Measurements from ENCODE around the gene CENPS. TPM values are rescaled to one million over a fixed set of nuclear protein-coding genes. Genes with fewer than 3 reads are reported as not detected.

CENPS gene
- total RNA-seq = 10 to 100 TPM; 18.3 to 21.9 TPM

DNA sequence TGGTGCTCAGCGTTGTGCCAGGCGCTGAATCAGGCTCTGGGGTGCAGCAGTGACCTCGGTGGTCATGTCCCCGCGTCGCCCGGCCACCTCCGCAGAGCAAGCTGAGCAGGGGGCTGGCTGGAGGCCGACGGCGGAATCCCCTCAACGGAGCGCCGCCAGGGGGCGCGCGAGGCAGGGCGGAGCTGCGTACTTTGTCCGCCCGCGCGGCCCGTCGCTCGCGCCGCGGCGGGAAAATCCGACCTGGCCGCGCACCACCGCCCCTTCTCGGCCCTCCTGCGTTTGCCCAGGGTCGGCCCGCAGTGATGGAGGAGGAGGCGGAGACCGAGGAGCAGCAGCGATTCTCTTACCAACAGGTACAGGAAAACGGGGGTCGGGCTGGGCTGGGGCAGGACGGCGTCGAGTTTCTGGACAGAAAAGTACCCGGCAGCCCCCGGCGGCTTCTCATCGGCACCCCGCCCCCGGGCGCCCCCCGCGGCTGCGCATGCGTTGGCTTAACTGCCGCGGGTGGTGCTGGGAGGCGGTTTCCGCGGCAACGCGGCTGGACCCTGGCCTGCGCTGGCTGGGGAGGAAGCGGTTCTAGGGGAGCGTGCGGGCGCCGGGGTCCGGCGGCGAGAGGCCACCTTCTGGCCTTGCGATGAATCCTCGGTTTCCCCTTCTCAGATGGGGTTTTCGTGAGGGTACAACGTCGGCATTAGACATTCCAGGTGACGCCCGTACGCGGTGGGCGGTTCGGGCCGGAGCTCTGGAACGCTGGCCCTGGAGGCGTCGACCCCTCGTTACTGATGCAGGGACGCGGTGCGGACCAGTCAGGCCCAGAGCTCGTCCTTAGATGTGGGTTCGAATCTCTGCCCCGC lies at the start of gene CENPS:
Gene CENPS, plus strand, starts transcription at position 218 of the 854 bp plus-strand sequence. Its CDS starts 85 bp downstream, at position 303.
- Mint-ChIP-seq H3K27me3 (ENCODE audit: low read depth) (no peaks in the 10 kb centered on the region), H3K27ac (peak within 1 kb of the TSS; percentile 95), H3K4me1 (ENCODE audit: low read depth) (peaks cover 27% of the 10 kb centered on the region), H3K9me3 (ENCODE audit: insufficient read depth) (no peaks in the 10 kb centered on the region), H3K4me3 (peak within 1 kb of the TSS; percentile 93), H3K36me3 (ENCODE audit: low read depth) (no peaks in the 10 kb centered on the region)
- POLR2A ChIA-PET = interaction anchor here (0.6 to 2.7 kb wide), 9 partner anchors 15 to 220 kb away, joined by 3 to 14 read pairs (median 3); partner anchors contain the start of genes KIF1B and PEX14
- CTCF ChIA-PET = interaction anchor here (0.6 to 4.0 kb wide), 34 partner anchors 12 to 487 kb away, joined by 3 to 127 read pairs (median 4); partner anchors contain the start of genes DFFA, KIF1B, LZIC and NMNAT1
- DNase-seq (peak; percentile 93), ATAC-seq (peak; percentile 89)

GRCh38 chr1:10380594-10381275 lies 49.5 kb upstream of the CENPS start:
- Mint-ChIP-seq H3K4me1 (ENCODE audit: low read depth) (no peaks in the 10 kb centered on the region), H3K4me3 (no peak overlapping the region), H3K27ac (no peak overlapping the region), H3K9me3 (ENCODE audit: insufficient read depth) (no peaks in the 10 kb centered on the region), H3K36me3 (ENCODE audit: low read depth) (no peaks in the 10 kb centered on the region), H3K27me3 (ENCODE audit: low read depth) (no peaks in the 10 kb centered on the region)
- DNase-seq = no peak
- POLR2A ChIA-PET = no interaction called here
- CTCF ChIA-PET = interaction anchor here (1.0 to 1.4 kb wide), 3 partner anchors 43 to 171 kb away, joined by 3 to 13 read pairs (median 5); partner anchors contain the start of genes CENPS and KIF1B
- ATAC-seq = no peak

GRCh38 chr1:10383630-10384029 lies 46.6 kb upstream of the CENPS start:
- Mint-ChIP-seq H3K27ac (no peak overlapping the region), H3K4me1 (ENCODE audit: low read depth) (no peaks in the 10 kb centered on the region), H3K9me3 (ENCODE audit: insufficient read depth) (no peaks in the 10 kb centered on the region), H3K27me3 (ENCODE audit: low read depth) (no peaks in the 10 kb centered on the region), H3K4me3 (no peak overlapping the region), H3K36me3 (ENCODE audit: low read depth) (no peaks in the 10 kb centered on the region)
- POLR2A ChIA-PET = no interaction called here
- no peak for DNase-seq
- CTCF ChIA-PET = interaction anchor here (1.2 kb wide), 1 partner anchor 46 kb away, joined by 3 read pairs; the partner anchor contains the start of gene CENPS
- ATAC-seq = no peak

- no peak for DNase-seq
- Mint-ChIP-seq H3K9me3 (ENCODE audit: insufficient read depth) (no peaks in the 10 kb centered on the region), H3K27me3 (ENCODE audit: low read depth) (no peaks in the 10 kb centered on the region)
Measured at GRCh38 chr1:10384219-10384618, 46.0 kb upstream of the CENPS start.

GRCh38 chr1:10386761-10387676 lies 43.2 kb upstream of the CENPS start:
- H3K9me3 Mint-ChIP-seq (ENCODE audit: insufficient read depth) = no peaks in the 10 kb centered on the region
- H3K27me3 Mint-ChIP-seq (ENCODE audit: low read depth) = no peaks in the 10 kb centered on the region
- no peak overlapping the region for H3K27ac Mint-ChIP-seq
- ATAC-seq = no peak
- H3K36me3 Mint-ChIP-seq (ENCODE audit: low read depth) = no peaks in the 10 kb centered on the region
- DNase-seq = no peak
- ChIA-PET POLR2A (no interaction called here), CTCF (interaction anchor here (1.5 to 1.6 kb wide), 2 partner anchors 9 to 28 kb away, joined by 3 to 7 read pairs; no protein-coding TSS in a partner anchor)
- no peaks in the 10 kb centered on the region for H3K4me1 Mint-ChIP-seq (ENCODE audit: low read depth)
- no peak overlapping the region for H3K4me3 Mint-ChIP-seq

More at GRCh38 chr1:10384219-10384618, 46.0 kb upstream of the CENPS start:
- Mint-ChIP-seq H3K4me3 (no peak overlapping the region), H3K4me1 (ENCODE audit: low read depth) (no peaks in the 10 kb centered on the region), H3K36me3 (ENCODE audit: low read depth) (no peaks in the 10 kb centered on the region), H3K27ac (no peak overlapping the region)
- ChIA-PET CTCF (interaction anchor here (0.7 to 1.2 kb wide), 2 partner anchors 46 to 430 kb away, joined by 3 read pairs; partner anchors contain the start of gene CENPS), POLR2A (no interaction called here)
- ATAC-seq = no peak

GRCh38 chr1:10387677-10388386 lies 42.4 kb upstream of the CENPS start:
- DNase-seq (no peak), ATAC-seq (no peak)
- Mint-ChIP-seq H3K9me3 (ENCODE audit: insufficient read depth) (no peaks in the 10 kb centered on the region), H3K4me1 (ENCODE audit: low read depth) (no peaks in the 10 kb centered on the region), H3K27ac (no peak overlapping the region), H3K36me3 (ENCODE audit: low read depth) (no peaks in the 10 kb centered on the region), H3K4me3 (no peak overlapping the region), H3K27me3 (ENCODE audit: low read depth) (no peaks in the 10 kb centered on the region)
- CTCF ChIA-PET = interaction anchor here (0.8 to 1.6 kb wide), 4 partner anchors 10 to 107 kb away, joined by 3 to 7 read pairs (median 4); no protein-coding TSS in a partner anchor
- POLR2A ChIA-PET = no interaction called here

DNA sequence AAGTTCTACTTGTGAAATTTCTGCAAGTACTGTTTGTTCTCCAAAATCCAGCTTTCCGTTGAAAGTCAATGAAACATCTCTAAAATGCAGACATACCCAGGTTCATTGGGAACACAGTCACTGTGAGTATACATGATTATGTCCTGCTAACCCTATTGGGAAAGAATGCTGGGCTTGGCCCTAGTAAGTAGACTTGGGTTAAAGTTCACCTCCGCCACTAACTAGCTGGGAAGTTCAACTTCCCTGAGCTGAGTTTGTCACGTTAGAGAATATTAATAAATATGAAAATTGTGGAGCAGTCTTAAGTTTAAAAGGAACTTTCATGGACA lies 41.9 kb upstream of the CENPS start:
- ATAC-seq (no peak), DNase-seq (no peak)
- Mint-ChIP-seq H3K4me1 (ENCODE audit: low read depth) (no peaks in the 10 kb centered on the region), H3K4me3 (no peak overlapping the region), H3K36me3 (ENCODE audit: low read depth) (no peaks in the 10 kb centered on the region), H3K27me3 (ENCODE audit: low read depth) (no peaks in the 10 kb centered on the region), H3K9me3 (ENCODE audit: insufficient read depth) (no peaks in the 10 kb centered on the region), H3K27ac (no peak overlapping the region)
- CTCF ChIA-PET = interaction anchor here (0.8 to 1.6 kb wide), 4 partner anchors 11 to 107 kb away, joined by 3 to 4 read pairs (median 3); no protein-coding TSS in a partner anchor
- POLR2A ChIA-PET = no interaction called here

DNA sequence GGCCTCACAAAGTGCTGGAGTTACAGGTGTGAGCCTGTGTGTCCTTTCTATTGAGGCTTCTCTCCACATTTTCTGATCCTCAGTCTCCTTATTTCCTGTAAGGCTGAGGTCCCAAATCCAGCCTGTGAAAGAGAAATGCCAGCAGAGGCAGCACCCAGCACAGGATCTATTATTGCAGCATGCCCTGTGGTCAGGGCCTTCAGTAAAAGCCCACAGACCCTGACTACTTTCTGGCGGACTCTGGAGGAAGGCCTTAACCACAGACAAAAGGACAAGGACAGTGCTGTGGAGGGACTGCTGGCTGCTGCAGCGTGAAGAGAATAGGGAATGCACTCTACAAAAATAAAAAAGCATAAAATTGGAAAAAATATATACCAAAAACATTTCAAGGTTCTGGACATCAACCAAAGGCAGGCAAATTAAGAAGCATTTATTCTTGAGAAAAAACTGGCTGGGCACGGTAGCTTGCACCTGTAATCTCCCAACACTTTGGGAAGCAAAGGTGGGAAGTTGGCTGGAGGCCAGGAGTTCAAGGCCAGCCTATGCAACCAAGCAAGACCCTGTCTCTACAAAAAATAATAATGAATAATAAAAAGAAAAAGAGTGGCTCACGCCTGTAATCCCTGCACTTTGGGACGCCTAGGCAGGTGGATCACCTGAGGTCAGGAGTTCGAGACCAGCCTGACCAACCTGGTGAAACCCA lies 40.8 kb upstream of the CENPS start:
- Mint-ChIP-seq H3K9me3 (ENCODE audit: insufficient read depth) (peaks cover 4% of the 10 kb centered on the region), H3K4me1 (ENCODE audit: low read depth) (no peaks in the 10 kb centered on the region), H3K4me3 (no peak overlapping the region), H3K27ac (no peak overlapping the region), H3K36me3 (ENCODE audit: low read depth) (no peaks in the 10 kb centered on the region), H3K27me3 (ENCODE audit: low read depth) (no peaks in the 10 kb centered on the region)
- ATAC-seq (no peak), DNase-seq (no peak)
- ChIA-PET CTCF (interaction anchor here (1.0 kb wide), 1 partner anchor 40 kb away, joined by 3 read pairs; no protein-coding TSS in a partner anchor), POLR2A (no interaction called here)

DNA sequence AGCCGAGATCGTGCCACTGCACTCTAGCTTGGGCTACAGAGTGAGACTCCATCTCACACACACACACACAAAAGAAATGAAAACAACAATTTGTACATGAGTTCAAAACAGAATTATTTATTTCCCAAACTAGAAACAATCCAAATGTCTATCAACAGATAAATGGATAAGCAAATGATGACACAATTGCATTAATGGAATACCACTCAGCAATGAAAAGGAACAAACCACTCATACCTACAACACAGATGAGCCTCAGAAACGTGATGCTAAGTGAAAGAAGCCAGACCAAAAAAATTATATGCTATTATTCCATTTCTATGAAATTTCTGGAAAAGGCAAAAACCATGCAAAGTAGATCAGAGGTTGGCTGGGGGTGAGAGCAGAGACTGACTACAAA lies 33.4 kb upstream of the CENPS start:
- ChIA-PET POLR2A (no interaction called here), CTCF (interaction anchor here (1.5 to 3.2 kb wide), 2 partner anchors 19 to 187 kb away, joined by 4 to 14 read pairs; partner anchors contain the start of gene KIF1B)
- Mint-ChIP-seq H3K4me1 (ENCODE audit: low read depth) (peaks cover 27% of the 10 kb centered on the region), H3K36me3 (ENCODE audit: low read depth) (peaks cover 14% of the 10 kb centered on the region), H3K27me3 (ENCODE audit: low read depth) (no peaks in the 10 kb centered on the region), H3K4me3 (no peak overlapping the region), H3K9me3 (ENCODE audit: insufficient read depth) (peaks cover 4% of the 10 kb centered on the region), H3K27ac (no peak overlapping the region)
- no peak for ATAC-seq
- DNase-seq = no peak

DNA sequence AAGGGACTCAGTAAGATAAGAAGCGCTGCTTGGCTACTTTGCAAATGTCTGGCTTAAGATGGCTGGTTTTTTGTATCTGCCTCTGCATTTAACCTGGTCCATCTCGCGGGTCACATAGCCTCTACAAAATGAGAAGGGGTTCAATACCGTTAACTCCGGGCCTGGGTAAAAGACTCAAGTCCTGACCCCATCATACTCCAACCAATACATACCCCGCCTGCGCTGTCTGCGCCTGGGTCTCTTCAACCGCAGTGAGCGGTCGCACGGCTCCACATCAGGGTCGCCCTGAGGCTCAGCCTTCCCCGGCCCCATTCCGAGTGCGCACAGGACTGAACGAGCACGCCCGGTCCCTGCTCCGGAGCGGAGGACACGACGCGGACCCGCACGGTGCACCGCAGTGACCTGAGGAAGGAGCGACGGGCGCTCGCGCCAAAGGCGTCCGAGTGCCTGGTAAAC lies 31.9 kb upstream of the CENPS start:
- CTCF ChIA-PET = interaction anchor here (0.7 to 3.2 kb wide), 4 partner anchors 21 to 188 kb away, joined by 3 to 14 read pairs (median 7); partner anchors contain the start of genes CENPS and KIF1B
- peaks cover 19% of the 10 kb centered on the region for H3K36me3 Mint-ChIP-seq (ENCODE audit: low read depth)
- H3K4me1 Mint-ChIP-seq (ENCODE audit: low read depth) = peaks cover 33% of the 10 kb centered on the region
- H3K27me3 Mint-ChIP-seq (ENCODE audit: low read depth) = no peaks in the 10 kb centered on the region
- DNase-seq (no peak), ATAC-seq (peak; percentile 59)
- peak overlapping the region; percentile 81 for H3K4me3 Mint-ChIP-seq
- peak overlapping the region; percentile 87 for H3K27ac Mint-ChIP-seq
- peaks cover 4% of the 10 kb centered on the region for H3K9me3 Mint-ChIP-seq (ENCODE audit: insufficient read depth)
- POLR2A ChIA-PET = interaction anchor here (0.6 to 1.4 kb wide), 3 partner anchors 97 to 455 kb away, joined by 3 to 4 read pairs (median 3); partner anchors contain the start of genes KIF1B, LZIC and NMNAT1

All from activated CD8-positive, alpha-beta T cell treated with anti-CD3 and anti-CD28 coated beads, Interleukin-2, amount 10 ng/mL, durations not matched to agents 7 days and 5 days (primary cell).